ENCODE data around the gene PDLIM4. TPM values are rescaled to one million over a fixed set of nuclear protein-coding genes. Genes with fewer than 3 reads are reported as not detected.

Gene PDLIM4
- total RNA-seq, 2 experiments from 2014 or later = not detected

GRCh38 chr5:132210944-132211343 lies 46.6 kb upstream of the PDLIM4 start:
- Mint-ChIP-seq H3K4me1 (ENCODE audit: low read depth) (no peaks in the 10 kb centered on the region), H3K4me3 (no peak overlapping the region), H3K27me3 (no peaks in the 10 kb centered on the region), H3K9me3 (no peaks in the 10 kb centered on the region), H3K27ac (no peak overlapping the region), H3K36me3 (ENCODE audit: low read depth) (no peaks in the 10 kb centered on the region)
- CTCF ChIA-PET = interaction anchor here (1.0 to 1.7 kb wide), 3 partner anchors 21 to 148 kb away, joined by 3 to 6 read pairs (median 4); no protein-coding TSS in a partner anchor
- no peak for ATAC-seq
- no peak for TF ChIP-seq CTCF (IDR thresholded peaks at IDR 0.05)
- intact Hi-C loops (cut with micrococcal nuclease) = no loop called here
- POLR2A ChIA-PET = interaction anchor here (1.0 kb wide), 1 partner anchor 13 kb away, joined by 3 read pairs; no protein-coding TSS in a partner anchor
- no peak for DNase-seq

GRCh38 chr5:132211787-132212186 lies 45.7 kb upstream of the PDLIM4 start:
- CTCF ChIA-PET = interaction anchor here (0.8 to 1.2 kb wide), 4 partner anchors 11 to 62 kb away, joined by 3 read pairs; no protein-coding TSS in a partner anchor
- Mint-ChIP-seq H3K4me3 (no peak overlapping the region), H3K36me3 (ENCODE audit: low read depth) (no peaks in the 10 kb centered on the region), H3K27me3 (no peaks in the 10 kb centered on the region), H3K4me1 (ENCODE audit: low read depth) (no peaks in the 10 kb centered on the region), H3K27ac (no peak overlapping the region), H3K9me3 (no peaks in the 10 kb centered on the region)
- TF ChIP-seq CTCF (IDR thresholded peaks at IDR 0.05) = no peak
- intact Hi-C loops (cut with micrococcal nuclease) = no loop called here
- DNase-seq = no peak
- POLR2A ChIA-PET = interaction anchor here (1.0 kb wide), 1 partner anchor 14 kb away, joined by 3 read pairs; no protein-coding TSS in a partner anchor
- no peak for ATAC-seq

GRCh38 chr5:132213666-132214065 lies 43.8 kb upstream of the PDLIM4 start:
- Mint-ChIP-seq H3K4me3 (no peak overlapping the region), H3K4me1 (ENCODE audit: low read depth) (no peaks in the 10 kb centered on the region)

GRCh38 chr5:132214491-132214890 lies 43.0 kb upstream of the PDLIM4 start:
- no peaks in the 10 kb centered on the region for H3K9me3 Mint-ChIP-seq

More at GRCh38 chr5:132213666-132214065, 43.8 kb upstream of the PDLIM4 start:
- H3K27ac Mint-ChIP-seq = no peak overlapping the region
- H3K36me3 Mint-ChIP-seq (ENCODE audit: low read depth) = no peaks in the 10 kb centered on the region
- DNase-seq (no peak), ATAC-seq (no peak)
- intact Hi-C loops (cut with micrococcal nuclease) = no loop called here
- no peak for TF ChIP-seq CTCF (IDR thresholded peaks at IDR 0.05)
- CTCF ChIA-PET = interaction anchor here (1.5 kb wide), 1 partner anchor 23 kb away, joined by 5 read pairs; no protein-coding TSS in a partner anchor
- no peaks in the 10 kb centered on the region for H3K9me3 Mint-ChIP-seq
- POLR2A ChIA-PET = no interaction called here
- no peaks in the 10 kb centered on the region for H3K27me3 Mint-ChIP-seq

More at GRCh38 chr5:132214491-132214890, 43.0 kb upstream of the PDLIM4 start:
- CTCF ChIA-PET = interaction anchor here (0.8 to 1.7 kb wide), 3 partner anchors 24 to 34 kb away, joined by 3 to 7 read pairs (median 5); no protein-coding TSS in a partner anchor
- Mint-ChIP-seq H3K36me3 (ENCODE audit: low read depth) (no peaks in the 10 kb centered on the region), H3K27me3 (no peaks in the 10 kb centered on the region), H3K4me1 (ENCODE audit: low read depth) (no peaks in the 10 kb centered on the region), H3K4me3 (no peak overlapping the region), H3K27ac (no peak overlapping the region)
- ATAC-seq (no peak), DNase-seq (no peak)
- no peak for TF ChIP-seq CTCF (IDR thresholded peaks at IDR 0.05)
- intact Hi-C loops (cut with micrococcal nuclease) = no loop called here
- POLR2A ChIA-PET = no interaction called here

All from activated CD8-positive, alpha-beta T cell treated with anti-CD3 and anti-CD28 coated beads for 36 hours (primary cell).